Uterus (tissue), 4 donors: Measurements from ENCODE around the gene OR5K3. TPM values are rescaled to one million over a fixed set of nuclear protein-coding genes. Genes with fewer than 3 reads are reported as not detected.

Source experiments
- DNase-seq, 2 donors: peaks; one replicate each; pipeline ENCODE4 v3.0.0-alpha.2; 2019 to 2020
- H3K27ac ChIP-seq, 2 donors: fragments of 200-600 bp; sonication (generic); 1 replicate in 1 of 2; 2 replicates in 1 of 2; pipeline ENCODE4 v1.5.1; 2016 to 2018
- H3K27me3 ChIP-seq, 2 donors: fragments of 200-600 bp; sonication (generic); one replicate each; pipeline ENCODE4 v1.5.1; 2018 to 2019; ENCODE audit warnings: control low read depth in 1 of 2
- H3K36me3 ChIP-seq, 2 donors: fragments of 200-600 bp; sonication (generic); one replicate each; pipeline ENCODE4 v1.5.1; 2019; ENCODE audit warnings: control low read depth in 1 of 2
- H3K4me1 ChIP-seq, 2 donors: fragments of 200-600 bp; sonication (generic); one replicate each; pipeline ENCODE4 v1.5.1; 2018 to 2019; ENCODE audit warnings: control low read depth in 1 of 2
- H3K4me3 ChIP-seq, 2 donors: fragments of 200-600 bp; sonication (generic); 1 replicate in 1 of 2; 2 replicates in 1 of 2; pipeline ENCODE4 v1.5.1; 2018 to 2019; ENCODE audit warnings: mild to moderate bottlenecking in 1 of 2
- H3K9me3 ChIP-seq, 2 donors: fragments of 200-600 bp; sonication (generic); one replicate each; pipeline ENCODE4 v1.5.1; 2019; ENCODE audit warnings: control low read depth in 1 of 2
- POLR2A ChIP-seq, 2 donors: fragments of 450-650 bp; IDR thresholded peaks; one replicate each; pipeline ENCODE4 v1.6.1; 2016; ENCODE audit warnings: antibody characterized with exemption in 2 of 2, mild to moderate bottlenecking in 1 of 2, moderate library complexity in 1 of 2
- intact Hi-C: fragments of 100-400 bp; cut with DNase I; formaldehyde crosslinking; loops from one replicate; pipeline ENCODE4 v1.15.1; 2023; ENCODE audit warnings: low total_unique reads
- total RNA-seq, 4 donors: library from RNA; depleted of rRNA in 3 of 4; stranded (reverse); fragments of >200 nt in 3 of 4; gene quantifications; one replicate each; pipeline versions ENCODE4 v1.1.0 to v1.2.4, GENCODE V29; 2014 to 2023
- TF ChIP-seq, protein P1 (sequence below), 4 experiments: fragments of 200-600 bp in 2 of 4; fragments of 450-650 bp in 2 of 4; sonication (generic) in 2 of 4; IDR thresholded peaks; one replicate each; pipeline ENCODE4 v1.5.1; 2016 to 2019; ENCODE audit warnings: antibody characterized with exemption in 4 of 4, mild to moderate bottlenecking in 2 of 4, moderate library complexity in 1 of 4
- donor health status: DM: yes; HTN: yes; CAD: no.

The OR5K3 gene
- total RNA-seq, 4 donors from 2014 or later, result not detected

DNA sequence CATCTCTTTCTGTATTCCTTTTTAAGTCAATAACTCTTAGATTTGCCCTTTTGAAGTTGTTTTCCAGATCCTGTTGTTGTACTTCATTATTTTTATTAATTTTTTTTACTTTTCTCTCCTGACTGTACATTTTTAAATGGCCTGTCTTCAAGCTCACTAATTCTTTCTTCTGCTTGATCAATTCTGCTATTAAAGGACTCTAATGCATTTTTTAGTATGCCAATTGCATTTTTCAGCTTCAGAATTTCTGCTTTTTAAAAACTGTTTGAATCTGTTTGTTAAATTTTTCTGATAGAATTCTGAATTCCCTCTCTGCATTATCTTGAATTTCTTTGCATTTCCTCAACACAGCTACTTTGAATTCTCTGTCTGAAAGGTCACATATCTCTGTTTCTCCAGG lies 31.2 kb upstream of the OR5K3 start:
- TF ChIP-seq, protein P1, sequence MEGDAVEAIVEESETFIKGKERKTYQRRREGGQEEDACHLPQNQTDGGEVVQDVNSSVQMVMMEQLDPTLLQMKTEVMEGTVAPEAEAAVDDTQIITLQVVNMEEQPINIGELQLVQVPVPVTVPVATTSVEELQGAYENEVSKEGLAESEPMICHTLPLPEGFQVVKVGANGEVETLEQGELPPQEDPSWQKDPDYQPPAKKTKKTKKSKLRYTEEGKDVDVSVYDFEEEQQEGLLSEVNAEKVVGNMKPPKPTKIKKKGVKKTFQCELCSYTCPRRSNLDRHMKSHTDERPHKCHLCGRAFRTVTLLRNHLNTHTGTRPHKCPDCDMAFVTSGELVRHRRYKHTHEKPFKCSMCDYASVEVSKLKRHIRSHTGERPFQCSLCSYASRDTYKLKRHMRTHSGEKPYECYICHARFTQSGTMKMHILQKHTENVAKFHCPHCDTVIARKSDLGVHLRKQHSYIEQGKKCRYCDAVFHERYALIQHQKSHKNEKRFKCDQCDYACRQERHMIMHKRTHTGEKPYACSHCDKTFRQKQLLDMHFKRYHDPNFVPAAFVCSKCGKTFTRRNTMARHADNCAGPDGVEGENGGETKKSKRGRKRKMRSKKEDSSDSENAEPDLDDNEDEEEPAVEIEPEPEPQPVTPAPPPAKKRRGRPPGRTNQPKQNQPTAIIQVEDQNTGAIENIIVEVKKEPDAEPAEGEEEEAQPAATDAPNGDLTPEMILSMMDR (IDR thresholded peaks at IDR 0.05), result no peak
- TF ChIP-seq POLR2A (IDR thresholded peaks at IDR 0.05), result no peak
- DNase-seq, result no peak
- no peak overlapping the region for H3K4me3 ChIP-seq
- intact Hi-C loops, result no loop called here
- no peak overlapping the region for H3K27ac ChIP-seq
- no peaks in the 10 kb centered on the region for H3K4me1 ChIP-seq
- no peaks in the 10 kb centered on the region for H3K36me3 ChIP-seq
- no peaks in the 10 kb centered on the region for H3K27me3 ChIP-seq
- no peaks in the 10 kb centered on the region for H3K9me3 ChIP-seq

DNA sequence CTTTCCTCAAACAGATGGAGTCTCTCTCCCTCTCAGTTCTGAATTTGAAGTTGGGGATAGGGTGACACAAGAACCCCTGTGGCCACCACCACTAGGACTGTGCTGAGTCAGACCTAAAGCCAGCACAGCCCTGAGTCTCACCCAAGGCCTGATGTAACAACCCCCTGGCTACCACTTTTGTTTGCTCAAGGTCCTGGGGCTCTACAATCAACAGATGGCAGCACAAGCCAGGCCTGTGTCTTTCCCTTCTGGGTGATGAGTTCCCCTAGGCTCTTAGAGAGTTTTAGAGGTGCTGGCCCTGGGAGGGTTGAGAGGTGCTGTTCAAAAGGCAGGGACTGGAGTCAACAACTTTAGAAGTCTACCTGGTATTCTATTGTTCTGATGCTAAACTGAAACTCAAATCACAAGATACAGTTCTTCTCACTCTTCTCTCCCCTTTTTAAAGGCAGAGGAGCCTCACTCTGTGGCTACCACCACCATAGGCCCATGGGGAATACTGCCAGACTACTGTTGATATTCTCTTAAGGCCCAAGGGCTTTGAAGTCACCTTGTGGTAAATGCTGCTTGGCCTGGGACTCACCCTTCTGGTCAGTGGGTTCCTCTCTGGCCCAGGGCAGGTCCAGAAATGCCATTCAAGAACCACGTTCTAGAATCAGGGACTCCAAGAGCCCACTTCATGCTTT lies 30.3 kb upstream of the OR5K3 start:
- Histone ChIP-seq H3K27me3 (no peaks in the 10 kb centered on the region), H3K4me1 (no peaks in the 10 kb centered on the region), H3K27ac (no peak overlapping the region), H3K9me3 (no peaks in the 10 kb centered on the region), H3K36me3 (no peaks in the 10 kb centered on the region), H3K4me3 (no peak overlapping the region)
- no peak for TF ChIP-seq POLR2A (IDR thresholded peaks at IDR 0.05)
- TF ChIP-seq, protein P1 (IDR thresholded peaks at IDR 0.05), result no peak
- intact Hi-C loops, result no loop called here
- DNase-seq, result no peak

DNA sequence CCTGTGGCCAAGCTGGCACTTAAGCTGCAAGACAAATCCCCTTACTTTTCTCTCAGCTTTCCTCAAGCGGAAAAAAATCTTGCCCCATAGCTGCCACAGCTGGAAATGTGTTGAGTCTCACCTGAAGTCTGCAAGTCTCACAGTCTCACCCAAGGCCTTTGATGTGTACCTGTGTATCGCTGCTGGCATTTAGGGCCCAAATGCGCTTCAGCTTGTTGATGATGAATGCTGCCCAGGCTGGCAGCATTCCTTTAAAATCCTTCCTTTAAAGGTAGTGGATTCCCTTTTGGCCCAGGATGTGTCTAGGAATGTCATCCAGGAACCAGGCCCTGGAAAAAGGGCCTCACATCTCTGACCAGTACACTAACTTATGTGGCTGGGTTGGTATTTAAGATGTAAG lies 29.8 kb upstream of the OR5K3 start:
- no peak overlapping the region for H3K27ac ChIP-seq
- no peaks in the 10 kb centered on the region for H3K9me3 ChIP-seq
- no peak overlapping the region for H3K4me3 ChIP-seq
- no peaks in the 10 kb centered on the region for H3K27me3 ChIP-seq
- no peaks in the 10 kb centered on the region for H3K36me3 ChIP-seq
- TF ChIP-seq, protein P1 (IDR thresholded peaks at IDR 0.05), result no peak
- TF ChIP-seq POLR2A (IDR thresholded peaks at IDR 0.05), result no peak
- intact Hi-C loops, result no loop called here
- no peak for DNase-seq
- no peaks in the 10 kb centered on the region for H3K4me1 ChIP-seq

DNA sequence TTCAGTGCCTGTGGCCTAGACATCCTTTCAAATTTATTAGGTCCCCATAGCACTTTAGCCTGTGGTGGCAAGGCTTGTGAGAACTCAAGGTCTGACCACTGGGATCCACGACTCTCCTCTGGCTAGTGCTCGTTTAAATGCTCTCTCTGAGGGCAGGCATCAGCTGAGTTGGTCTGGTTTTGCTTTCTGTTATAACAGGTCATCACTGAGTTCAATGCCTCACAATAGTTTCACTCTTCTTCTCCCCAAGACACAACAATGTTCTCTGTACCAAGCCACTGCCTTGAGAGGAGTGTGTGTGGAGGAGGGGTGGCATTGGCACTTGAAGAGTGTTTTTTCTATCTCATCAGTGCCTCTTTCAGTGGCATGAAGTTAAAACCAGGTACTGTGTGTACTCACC lies 29.2 kb upstream of the OR5K3 start:
- Histone ChIP-seq H3K4me1 (no peaks in the 10 kb centered on the region), H3K27ac (no peak overlapping the region), H3K36me3 (no peaks in the 10 kb centered on the region), H3K27me3 (no peaks in the 10 kb centered on the region), H3K4me3 (no peak overlapping the region), H3K9me3 (no peaks in the 10 kb centered on the region)
- TF ChIP-seq, protein P1 (IDR thresholded peaks at IDR 0.05), result no peak
- no peak for TF ChIP-seq POLR2A (IDR thresholded peaks at IDR 0.05)
- DNase-seq, result no peak
- intact Hi-C loops, result no loop called here

DNA sequence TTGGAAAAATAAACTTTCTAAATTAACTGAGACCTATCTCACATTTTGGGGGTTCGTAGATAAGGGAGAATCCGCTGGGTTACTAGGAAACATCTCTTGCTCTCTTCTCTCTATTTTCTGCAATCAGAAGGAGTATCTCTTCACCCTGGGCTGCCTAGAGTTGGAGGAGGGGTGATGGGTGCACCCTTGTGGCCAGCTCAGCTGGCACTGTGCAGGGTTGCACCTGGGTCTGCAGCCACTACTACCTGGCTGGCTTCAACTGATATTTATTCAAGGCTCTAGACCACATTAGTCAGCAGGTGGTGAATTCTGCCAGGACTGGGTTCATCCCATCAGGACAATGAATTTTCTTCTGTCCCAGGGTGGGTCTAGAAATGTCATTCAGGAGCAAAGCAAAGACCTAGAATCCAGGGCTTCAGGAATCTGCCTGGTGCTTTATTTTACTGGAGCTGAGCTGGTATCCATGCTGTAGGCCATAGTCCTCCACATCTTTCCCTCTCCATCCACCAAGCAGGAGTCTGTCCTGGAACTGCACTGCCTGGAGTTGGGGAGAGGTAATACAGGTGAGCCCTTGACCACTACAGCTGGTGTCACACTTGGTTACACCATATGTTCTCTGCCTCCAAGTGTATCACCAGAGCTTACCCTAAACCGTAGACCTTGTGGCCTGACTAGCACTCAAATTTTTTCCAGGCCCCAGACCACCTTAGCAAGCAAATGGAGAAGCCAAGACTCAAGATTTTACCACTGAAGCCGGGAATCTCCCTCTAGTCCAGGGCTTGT lies 22.8 kb upstream of the OR5K3 start:
- Histone ChIP-seq H3K9me3 (no peaks in the 10 kb centered on the region), H3K27ac (no peak overlapping the region)
- intact Hi-C loops, result no loop called here

More for the DNA sequence above, 22.8 kb upstream of the OR5K3 start:
- Histone ChIP-seq H3K4me3 (no peak overlapping the region), H3K27me3 (no peaks in the 10 kb centered on the region), H3K4me1 (no peaks in the 10 kb centered on the region), H3K36me3 (no peaks in the 10 kb centered on the region)
- DNase-seq, result no peak
- TF ChIP-seq, protein P1 (IDR thresholded peaks at IDR 0.05), result no peak
